HepG2 (cell line): ENCODE measurements around the gene OST4. TPM values are rescaled to one million over a fixed set of nuclear protein-coding genes. Genes with fewer than 3 reads are reported as not detected.
A peak's percentile ranks its signal among the peaks of the same experiment; 100 is the strongest.

Experiments
- AHR ChIP-seq: IDR thresholded peaks from 2 replicates; pipeline ENCODE4 v1.6.1; 2018; ENCODE audit warnings: missing genetic modification reagents, missing compliant biosample characterization
- CBFB ChIP-seq: sonication (generic); formaldehyde crosslinking; IDR thresholded peaks from 2 replicates; pipeline ENCODE4 v1.4.0; 2020; ENCODE audit warnings: missing genetic modification reagents
- ETV5 ChIP-seq: IDR thresholded peaks from 2 replicates; pipeline ENCODE4 v1.6.1; 2018; ENCODE audit warnings: missing biosample characterization, missing genetic modification reagents, inconsistent platforms, borderline replicate concordance
- HIVEP1 ChIP-seq: sonication (generic); formaldehyde crosslinking; IDR thresholded peaks from 2 replicates; pipeline ENCODE4 v1.4.0; 2020; ENCODE audit warnings: mild to moderate bottlenecking, missing genetic modification reagents
- ISL2 ChIP-seq: sonication (generic); formaldehyde crosslinking; IDR thresholded peaks from 2 replicates; pipeline ENCODE4 v1.5.0; 2020; ENCODE audit warnings: missing genetic modification reagents
- NAIF1 ChIP-seq: sonication (generic); formaldehyde crosslinking; IDR thresholded peaks from 2 replicates; pipeline ENCODE4 v1.5.0; 2020; ENCODE audit warnings: mild to moderate bottlenecking, missing genetic modification reagents, borderline replicate concordance
- NCOA1 ChIP-seq: sonication (generic); formaldehyde crosslinking; IDR thresholded peaks from 2 replicates; pipeline ENCODE4 v1.9.0; 2021; ENCODE audit warnings: missing genetic modification reagents
- PHF5A ChIP-seq: IDR thresholded peaks from one replicate; pipeline ENCODE4 v1.6.1; 2018; ENCODE audit warnings: low read depth, missing genetic modification reagents; ENCODE audit not compliant: unreplicated experiment
- PTBP1 ChIP-seq: fragments of 200-400 bp; formaldehyde crosslinking; IDR thresholded peaks from 2 replicates; pipeline ENCODE4 v1.6.1; 2018; ENCODE audit warnings: low read length, low read depth; ENCODE audit not compliant: poor library complexity, severe bottlenecking
- RFX1 ChIP-seq: fragments of 450-650 bp; IDR thresholded peaks from 2 replicates; pipeline ENCODE4 v1.6.1; 2017
- RORA ChIP-seq: sonication (generic); formaldehyde crosslinking; IDR thresholded peaks from 2 replicates; pipeline ENCODE4 v1.5.0; 2020; ENCODE audit warnings: mild to moderate bottlenecking, missing genetic modification reagents, moderate library complexity
- SP140L ChIP-seq: sonication (generic); formaldehyde crosslinking; IDR thresholded peaks from 2 replicates; pipeline ENCODE4 v1.4.0; 2020; ENCODE audit warnings: missing genetic modification reagents, borderline replicate concordance
- SRF ChIP-seq: IDR thresholded peaks from 2 replicates; pipeline ENCODE4 v1.6.1; 2011; ENCODE audit warnings: mild to moderate bottlenecking, low read depth, low read length, moderate library complexity
- TGIF2 ChIP-seq: IDR thresholded peaks from 2 replicates; pipeline ENCODE4 v1.6.1; 2016; ENCODE audit warnings: control low read depth, missing compliant biosample characterization
- ZFP90 ChIP-seq: sonication (generic); formaldehyde crosslinking; IDR thresholded peaks from 2 replicates; pipeline ENCODE4 v1.8.0; 2022; ENCODE audit warnings: missing genetic modification reagents, mild to moderate bottlenecking, inconsistent platforms, borderline replicate concordance
- ZKSCAN1 ChIP-seq: fragments of 150-350 bp; IDR thresholded peaks from 2 replicates; pipeline ENCODE4 v1.6.1; 2014; ENCODE audit warnings: low read length
- ZNF160 ChIP-seq: sonication (generic); formaldehyde crosslinking; IDR thresholded peaks from 2 replicates; pipeline ENCODE4 v1.8.0; 2022; ENCODE audit warnings: mild to moderate bottlenecking, inconsistent platforms, missing genetic modification reagents
- ZNF17 ChIP-seq: sonication (generic); formaldehyde crosslinking; IDR thresholded peaks from 2 replicates; pipeline ENCODE4 v1.5.0; 2020; ENCODE audit warnings: mild to moderate bottlenecking, missing genetic modification reagents
- ZNF205 ChIP-seq: IDR thresholded peaks from 2 replicates; pipeline ENCODE4 v1.6.1; 2018; ENCODE audit warnings: missing biosample characterization, missing genetic modification reagents
- ZNF260 ChIP-seq: sonication (generic); formaldehyde crosslinking; IDR thresholded peaks from 2 replicates; pipeline ENCODE4 v1.4.0; 2020; ENCODE audit warnings: missing genetic modification reagents, low read depth, mild to moderate bottlenecking, borderline replicate concordance
- ZSCAN12 ChIP-seq: sonication (generic); formaldehyde crosslinking; IDR thresholded peaks from 2 replicates; pipeline ENCODE4 v1.9.0; 2021; ENCODE audit warnings: mild to moderate bottlenecking, missing genetic modification reagents
- polyA plus RNA-seq, 8 experiments: library from polyadenylated mRNA; depleted of rRNA in 3 of 8; stranded (reverse) in 7 of 8; unstranded in 1 of 8; fragments of >200 nt; fragmentation: Illumina TruSeq in 4 of 8; extraction: Trizol in 4 of 8; gene quantifications; 2 replicates each; pipeline versions ENCODE4 v1.2.1 to v1.2.3, GENCODE V29; 2011 to 2016; ENCODE audit warnings: low read depth in 4 of 8, missing spikeins in 1 of 8, mixed read lengths in 1 of 8; ENCODE audit not compliant: insufficient read depth in 1 of 8
- total RNA-seq, 5 experiments: library from RNA; depleted of rRNA; stranded (reverse); fragments of >200 nt; fragmentation: Illumina TruSeq; extraction: Trizol; gene quantifications; 2 replicates each; pipeline ENCODE4 v1.2.3, GENCODE V29; 2016; ENCODE audit warnings: low read depth in 1 of 5
- TF ChIP-seq, protein P1 (sequence below), 2 experiments: sonication (generic) in 1 of 2; formaldehyde crosslinking in 1 of 2; IDR thresholded peaks; 2 replicates each; pipeline versions ENCODE4 v1.5.1 to v1.6.1; 2011 to 2020; ENCODE audit warnings: borderline replicate concordance in 1 of 2, low read depth in 1 of 2, low read length in 1 of 2, mild to moderate bottlenecking in 1 of 2, missing genetic modification reagents in 1 of 2, moderate library complexity in 1 of 2
- TF ChIP-seq, protein P2 (sequence below): sonication (generic); formaldehyde crosslinking; IDR thresholded peaks from 2 replicates; pipeline ENCODE4 v1.4.0; 2020; ENCODE audit warnings: missing genetic modification reagents
- TF ChIP-seq, protein P3 (sequence below): fragments of 450-650 bp; IDR thresholded peaks from 2 replicates; pipeline ENCODE4 v1.6.1; 2016
- TF ChIP-seq, protein P4 (sequence below): sonication (generic); formaldehyde crosslinking; IDR thresholded peaks from 2 replicates; pipeline ENCODE4 v1.4.0; 2020; ENCODE audit warnings: mild to moderate bottlenecking, missing genetic modification reagents

The OST4 gene
- total and polyA plus RNA-seq, 2 of the 13 experiments (the other 11 are each of a cell fraction or from before 2014, with no cell fraction given): 498 to 584 TPM

DNA sequence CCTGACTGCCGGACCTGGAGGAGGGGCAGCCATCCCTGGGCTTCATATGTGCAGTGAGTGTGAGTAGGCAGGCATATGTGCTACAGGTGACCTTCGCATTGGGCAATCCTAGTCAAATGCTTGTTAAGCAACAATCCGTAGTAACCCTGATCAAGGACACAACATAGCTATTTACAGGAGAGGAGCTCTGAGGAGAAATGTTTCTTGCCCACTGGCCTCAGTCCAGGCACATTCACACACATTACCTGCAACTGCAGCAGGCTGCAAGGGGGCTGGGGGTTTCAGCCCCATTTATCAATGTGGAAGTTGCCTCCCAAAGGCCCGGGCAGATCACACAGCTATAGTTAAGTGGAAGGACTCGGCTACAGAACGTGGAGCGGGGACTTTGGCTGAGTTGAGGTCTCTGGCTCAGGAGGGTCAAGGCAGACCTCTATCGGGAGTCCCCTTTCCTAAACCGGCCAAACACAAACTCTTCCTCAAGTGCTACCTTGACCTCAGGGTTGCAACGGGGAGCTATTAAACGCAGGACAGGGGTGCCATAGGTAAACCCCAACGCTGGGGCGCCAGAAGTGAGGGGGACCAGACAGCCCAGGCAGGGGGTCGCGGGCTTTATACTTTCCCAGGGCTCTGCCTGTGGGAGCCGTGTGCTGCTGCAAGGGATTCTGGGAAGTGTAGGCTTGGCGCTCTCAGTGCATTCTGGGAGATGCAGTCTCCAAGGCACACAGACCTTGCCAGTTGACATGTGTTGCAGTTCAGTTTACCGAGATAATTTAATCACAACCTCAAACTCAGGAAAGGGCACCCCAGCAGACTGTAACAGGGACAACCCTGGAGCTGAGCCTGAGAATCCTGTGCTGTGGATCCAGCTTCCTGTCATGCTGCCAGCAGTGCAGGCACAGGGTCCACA is 24.5 kb upstream of the OST4 start (continued):
- TF ChIP-seq, protein P1, sequence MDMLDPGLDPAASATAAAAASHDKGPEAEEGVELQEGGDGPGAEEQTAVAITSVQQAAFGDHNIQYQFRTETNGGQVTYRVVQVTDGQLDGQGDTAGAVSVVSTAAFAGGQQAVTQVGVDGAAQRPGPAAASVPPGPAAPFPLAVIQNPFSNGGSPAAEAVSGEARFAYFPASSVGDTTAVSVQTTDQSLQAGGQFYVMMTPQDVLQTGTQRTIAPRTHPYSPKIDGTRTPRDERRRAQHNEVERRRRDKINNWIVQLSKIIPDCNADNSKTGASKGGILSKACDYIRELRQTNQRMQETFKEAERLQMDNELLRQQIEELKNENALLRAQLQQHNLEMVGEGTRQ (IDR thresholded peaks at IDR 0.05; ENCODE audit: low read depth, low read length): no peak
- TF ChIP-seq, protein P1 (CRISPR knock-in tag; IDR thresholded peaks at IDR 0.05; ENCODE audit: borderline replicate concordance): 0 out of 2 replicates have a peak, but pooled peaks have one; percentile 43
- 0 out of 2 replicates have a peak, but pooled peaks have one; percentile 87 for TF ChIP-seq NCOA1 (CRISPR knock-in tag)
- TF ChIP-seq, protein P2, sequence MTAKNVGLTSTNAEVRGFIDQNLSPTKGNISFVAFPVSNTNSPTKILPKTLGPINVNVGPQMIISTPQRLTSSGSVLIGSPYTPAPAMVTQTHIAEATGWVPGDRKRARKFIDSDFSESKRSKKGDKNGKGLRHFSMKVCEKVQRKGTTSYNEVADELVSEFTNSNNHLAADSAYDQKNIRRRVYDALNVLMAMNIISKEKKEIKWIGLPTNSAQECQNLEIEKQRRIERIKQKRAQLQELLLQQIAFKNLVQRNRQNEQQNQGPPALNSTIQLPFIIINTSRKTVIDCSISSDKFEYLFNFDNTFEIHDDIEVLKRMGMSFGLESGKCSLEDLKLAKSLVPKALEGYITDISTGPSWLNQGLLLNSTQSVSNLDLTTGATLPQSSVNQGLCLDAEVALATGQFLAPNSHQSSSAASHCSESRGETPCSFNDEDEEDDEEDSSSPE: peak; percentile 25; the same call in 1 of the 2 replicates
- TF ChIP-seq TGIF2: peak; percentile 95
- TF ChIP-seq RORA (CRISPR knock-in tag): 0 out of 2 replicates have a peak, but pooled peaks have one; percentile 69
- TF ChIP-seq SP140L (CRISPR knock-in tag): peak; percentile 10; the same call in 1 of the 2 replicates
- peak; percentile 67; the same call in 1 of the 2 replicates for TF ChIP-seq ETV5 (CRISPR knock-in tag)
- TF ChIP-seq CBFB: peak; percentile 70; the same call in 1 of the 2 replicates
- TF ChIP-seq RFX1: no peak
- peak; percentile 93 for TF ChIP-seq ISL2 (CRISPR knock-in tag)
- TF ChIP-seq, protein P3, sequence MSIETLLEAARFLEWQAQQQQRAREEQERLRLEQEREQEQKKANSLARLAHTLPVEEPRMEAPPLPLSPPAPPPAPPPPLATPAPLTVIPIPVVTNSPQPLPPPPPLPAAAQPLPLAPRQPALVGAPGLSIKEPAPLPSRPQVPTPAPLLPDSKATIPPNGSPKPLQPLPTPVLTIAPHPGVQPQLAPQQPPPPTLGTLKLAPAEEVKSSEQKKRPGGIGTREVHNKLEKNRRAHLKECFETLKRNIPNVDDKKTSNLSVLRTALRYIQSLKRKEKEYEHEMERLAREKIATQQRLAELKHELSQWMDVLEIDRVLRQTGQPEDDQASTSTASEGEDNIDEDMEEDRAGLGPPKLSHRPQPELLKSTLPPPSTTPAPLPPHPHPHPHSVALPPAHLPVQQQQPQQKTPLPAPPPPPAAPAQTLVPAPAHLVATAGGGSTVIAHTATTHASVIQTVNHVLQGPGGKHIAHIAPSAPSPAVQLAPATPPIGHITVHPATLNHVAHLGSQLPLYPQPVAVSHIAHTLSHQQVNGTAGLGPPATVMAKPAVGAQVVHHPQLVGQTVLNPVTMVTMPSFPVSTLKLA: no peak
- TF ChIP-seq SRF: no peak
- no peak; the same call in 1 of the 2 replicates for TF ChIP-seq AHR
- no peak for TF ChIP-seq ZNF260
- TF ChIP-seq ZNF160: peak; percentile 26; the same call in 1 of the 2 replicates
- TF ChIP-seq ZNF17 (CRISPR knock-in tag): no peak
- TF ChIP-seq NAIF1 (CRISPR knock-in tag): peak; percentile 91
- peak; percentile 89 for TF ChIP-seq PHF5A (CRISPR knock-in tag)
- 0 out of 2 replicates have a peak, but pooled peaks have one; percentile 10 for TF ChIP-seq ZKSCAN1
- peak; percentile 66; the same call in 1 of the 2 replicates for TF ChIP-seq ZFP90
- no peak for TF ChIP-seq PTBP1
- TF ChIP-seq, protein P4, sequence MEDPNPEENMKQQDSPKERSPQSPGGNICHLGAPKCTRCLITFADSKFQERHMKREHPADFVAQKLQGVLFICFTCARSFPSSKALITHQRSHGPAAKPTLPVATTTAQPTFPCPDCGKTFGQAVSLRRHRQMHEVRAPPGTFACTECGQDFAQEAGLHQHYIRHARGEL: no peak
- peak; percentile 86 for TF ChIP-seq ZNF205
- peak; percentile 74; the same call in 1 of the 2 replicates for TF ChIP-seq ZSCAN12 (CRISPR knock-in tag)
- peak; percentile 68; the same call in 1 of the 2 replicates for TF ChIP-seq HIVEP1 (CRISPR knock-in tag)
